CD4-positive, alpha-beta T cell treated with Interleukin-10 for 1 hour (primary cell): ENCODE data around the gene SLC2A3.
"Not testable (repeated sequence)": the region's sequence is repeated elsewhere in the genome, so short reads cannot be mapped to it uniquely, and the experiment has no call there.

Experiments used
- DNase-seq: peaks from one replicate; pipeline ENCODE4 v3.0.0-alpha.2; 2020

SLC2A3 gene

DNA sequence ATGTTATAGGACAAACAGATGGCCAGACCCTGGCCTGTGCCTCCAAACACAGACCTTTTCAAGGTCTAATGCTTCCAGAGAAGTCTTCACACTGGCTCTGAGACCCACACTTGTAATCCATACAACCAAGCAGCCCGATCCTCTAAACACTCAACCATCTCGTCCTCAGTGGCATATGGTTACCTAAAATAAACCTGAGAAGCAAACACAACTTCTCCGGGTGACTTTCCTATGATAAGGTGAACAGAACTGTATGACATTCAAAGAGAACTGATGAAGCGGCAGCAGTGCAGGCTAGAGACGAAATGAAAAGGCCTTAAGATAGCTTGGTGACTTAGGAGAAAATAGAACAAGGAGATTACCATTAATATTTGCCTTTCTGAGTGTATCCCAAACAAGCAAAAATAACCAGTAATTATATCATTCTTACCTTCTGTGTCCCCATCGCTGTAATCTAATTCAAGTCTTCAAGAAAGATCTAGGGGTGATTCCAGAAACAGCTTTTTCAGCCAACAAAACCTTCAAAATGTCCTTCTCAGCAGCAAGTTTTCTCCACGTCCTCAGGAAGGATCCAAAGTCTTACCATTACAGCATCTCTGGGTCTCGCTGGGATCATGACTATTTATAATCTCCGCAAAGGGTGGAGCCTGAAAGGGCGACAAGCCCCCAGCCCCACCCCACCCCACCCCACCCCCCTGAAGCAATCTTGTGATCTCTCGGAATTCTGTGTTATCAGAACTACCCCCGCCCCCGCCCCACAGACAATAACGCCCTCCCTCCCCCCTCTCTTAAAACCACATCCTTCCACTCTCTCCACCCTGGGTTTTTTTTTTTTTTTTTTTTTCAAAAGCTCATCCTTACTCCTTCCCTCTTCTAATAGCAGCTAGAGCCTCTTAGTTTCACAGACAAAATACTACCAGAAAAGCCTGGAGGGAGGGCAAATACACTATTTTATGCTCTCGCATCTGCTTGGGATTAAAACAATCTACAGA, at the start of gene SLC2A3:
Gene SLC2A3 (minus strand): TSS at position 598 of the 992 bp plus-strand sequence. CDS start 153 bp downstream, at position 445.
- peak; percentile 96 for DNase-seq

DNA sequence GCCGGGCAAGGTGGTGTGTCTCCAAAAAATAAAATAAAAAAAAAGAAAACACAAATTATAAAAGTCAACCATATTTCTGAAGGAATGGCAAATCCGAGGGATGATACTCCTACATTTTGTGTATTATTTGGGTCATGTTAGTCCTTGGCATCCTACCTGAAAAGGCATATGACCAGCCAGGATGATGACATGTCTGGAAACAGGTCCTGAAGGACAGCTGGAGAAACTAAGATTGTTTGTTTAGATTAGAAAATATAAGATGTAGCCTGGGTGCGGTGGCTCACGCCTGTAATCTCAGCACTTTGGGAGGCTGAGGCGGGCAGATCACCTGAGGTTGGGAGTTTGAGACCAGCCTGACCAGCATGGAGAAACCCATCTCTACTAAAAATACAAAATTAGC, 48.9 kb upstream of the SLC2A3 start:
- no peak for DNase-seq

GRCh38 chr12:7983460-7983859, 47.5 kb upstream of the SLC2A3 start:
- not testable (repeated sequence) for DNase-seq

DNA sequence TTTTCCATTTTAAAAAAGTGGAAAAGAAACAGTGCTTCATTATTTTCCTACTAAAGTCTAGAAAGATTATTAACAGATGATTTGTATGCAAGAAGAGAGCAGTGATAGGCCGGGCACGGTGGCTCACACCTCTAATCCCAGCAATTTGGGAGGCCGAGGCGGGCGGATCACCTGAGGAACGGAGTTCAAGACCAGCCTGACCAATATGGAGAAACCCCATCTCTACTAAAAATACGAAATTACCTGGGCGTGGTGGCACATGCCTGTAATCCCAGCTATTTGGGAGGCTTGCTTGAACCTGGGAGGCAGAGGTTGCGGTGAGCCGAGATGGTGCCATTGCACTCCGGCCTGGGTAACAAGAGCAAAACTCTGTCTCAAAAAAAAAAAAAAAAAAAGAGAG, 47.0 kb upstream of the SLC2A3 start:
- not testable (repeated sequence) for DNase-seq

GRCh38 chr12:7982332-7982735, 46.3 kb upstream of the SLC2A3 start:
- DNase-seq: not testable (repeated sequence)

- no peak for DNase-seq
These were observed 45.5 kb upstream of the SLC2A3 start for GRCh38 chr12:7981446-7981845.

DNA sequence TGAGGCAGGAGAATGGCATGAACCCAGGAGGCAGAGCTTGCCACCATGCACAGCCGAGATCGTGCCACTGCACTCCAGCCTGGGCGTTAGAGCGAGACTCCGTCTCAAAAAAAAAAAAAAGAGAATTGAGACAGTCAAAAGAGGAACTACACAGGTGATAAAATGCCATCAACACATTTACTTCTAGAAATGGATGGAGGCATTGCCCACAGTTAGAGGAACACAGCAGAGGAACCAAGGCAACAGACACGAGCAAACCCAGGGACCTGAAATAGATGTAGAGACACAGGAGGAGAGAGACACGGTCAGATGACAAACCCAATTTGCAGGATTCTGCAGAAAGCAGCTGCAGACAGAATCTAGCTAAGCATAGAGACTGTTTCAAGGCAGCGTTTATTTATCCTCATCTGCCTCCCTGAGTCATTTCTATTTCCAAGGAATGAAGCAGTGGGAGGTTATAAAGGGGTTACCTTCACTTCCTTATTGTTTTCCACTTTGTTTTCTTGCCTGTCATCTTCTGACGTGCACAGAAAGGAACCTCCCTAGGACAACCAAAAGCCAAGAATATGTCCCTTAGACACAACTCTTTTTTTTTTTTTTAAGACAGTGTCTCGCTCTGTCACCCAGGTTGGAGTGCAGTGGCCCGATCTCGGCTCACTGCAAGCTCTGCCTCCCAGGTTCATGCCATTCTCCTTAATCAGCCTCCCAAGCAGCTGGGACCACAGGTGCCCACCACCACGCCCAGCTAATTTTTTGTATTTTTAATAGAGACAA, 41.6 kb upstream of the SLC2A3 start:
- DNase-seq: not testable (repeated sequence)

- DNase-seq: no peak
These were observed 37.5 kb upstream of the SLC2A3 start for GRCh38 chr12:7973457-7973825.

- no peak for DNase-seq
These were observed 36.9 kb upstream of the SLC2A3 start for GRCh38 chr12:7972734-7973456.

DNA sequence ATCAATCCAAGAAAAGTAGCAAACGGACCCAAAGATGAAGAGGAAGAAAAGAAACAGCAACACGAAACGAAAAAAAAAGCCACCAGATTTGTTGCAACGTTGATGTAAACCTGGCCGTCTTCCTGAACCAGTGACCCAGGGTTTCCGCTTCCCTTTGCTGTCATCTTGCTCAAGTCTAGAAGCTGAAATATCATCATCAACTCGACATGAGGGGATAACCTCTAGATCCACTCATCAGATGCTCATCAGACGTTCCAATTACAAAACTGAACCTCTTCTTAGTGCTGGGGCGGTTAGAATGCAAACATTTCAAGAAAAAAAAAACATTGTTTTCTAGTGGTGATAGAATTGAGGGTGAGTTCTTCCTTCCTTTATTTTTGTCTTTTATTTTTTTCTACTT, 36.3 kb upstream of the SLC2A3 start:
- not testable (repeated sequence) for DNase-seq

- DNase-seq: not testable (repeated sequence)
These were observed 35.8 kb upstream of the SLC2A3 start for GRCh38 chr12:7971765-7972164.

- peak; percentile 86 for DNase-seq
These were observed 34.7 kb upstream of the SLC2A3 start for GRCh38 chr12:7970475-7971252.

DNA sequence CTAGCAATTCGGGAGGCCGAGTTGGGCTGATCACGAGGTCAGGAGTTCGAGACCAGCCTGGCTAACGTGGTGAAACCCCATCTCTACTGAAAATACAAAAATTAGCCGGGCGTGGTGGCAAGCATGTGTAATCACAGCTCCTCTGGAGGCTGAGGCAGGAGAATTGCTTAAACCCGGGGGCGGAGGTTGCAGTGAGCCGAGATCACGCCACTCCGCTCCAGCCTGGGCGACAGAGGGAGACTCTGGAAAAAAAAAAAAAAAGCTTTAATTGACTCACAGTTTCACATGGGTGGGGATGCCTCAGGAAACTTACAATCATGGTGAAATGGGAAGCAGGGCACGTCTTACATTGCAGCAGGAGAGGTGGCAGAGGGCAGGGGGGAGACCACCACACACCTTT, 30.6 kb upstream of the SLC2A3 start:
- no peak for DNase-seq

DNA sequence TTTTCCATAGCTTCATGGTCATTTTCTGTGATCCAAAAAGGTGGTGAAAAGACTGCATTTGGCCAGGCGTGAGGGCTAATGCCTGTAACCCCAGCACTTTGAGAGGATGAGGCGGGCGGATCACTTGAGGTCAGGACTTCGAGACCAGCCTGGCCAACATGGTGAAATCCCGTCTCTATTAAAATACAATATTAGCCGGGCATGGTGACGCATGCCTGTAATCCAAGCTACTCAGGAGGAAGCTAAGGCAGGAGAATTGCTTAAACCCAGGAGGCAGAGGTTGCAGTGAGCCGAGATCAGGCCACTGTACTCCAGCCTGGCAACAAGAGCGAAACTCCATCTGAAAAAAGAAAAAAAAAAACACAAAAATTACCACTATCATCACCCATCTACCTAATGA, 28.7 kb upstream of the SLC2A3 start:
- not testable (repeated sequence) for DNase-seq

DNA sequence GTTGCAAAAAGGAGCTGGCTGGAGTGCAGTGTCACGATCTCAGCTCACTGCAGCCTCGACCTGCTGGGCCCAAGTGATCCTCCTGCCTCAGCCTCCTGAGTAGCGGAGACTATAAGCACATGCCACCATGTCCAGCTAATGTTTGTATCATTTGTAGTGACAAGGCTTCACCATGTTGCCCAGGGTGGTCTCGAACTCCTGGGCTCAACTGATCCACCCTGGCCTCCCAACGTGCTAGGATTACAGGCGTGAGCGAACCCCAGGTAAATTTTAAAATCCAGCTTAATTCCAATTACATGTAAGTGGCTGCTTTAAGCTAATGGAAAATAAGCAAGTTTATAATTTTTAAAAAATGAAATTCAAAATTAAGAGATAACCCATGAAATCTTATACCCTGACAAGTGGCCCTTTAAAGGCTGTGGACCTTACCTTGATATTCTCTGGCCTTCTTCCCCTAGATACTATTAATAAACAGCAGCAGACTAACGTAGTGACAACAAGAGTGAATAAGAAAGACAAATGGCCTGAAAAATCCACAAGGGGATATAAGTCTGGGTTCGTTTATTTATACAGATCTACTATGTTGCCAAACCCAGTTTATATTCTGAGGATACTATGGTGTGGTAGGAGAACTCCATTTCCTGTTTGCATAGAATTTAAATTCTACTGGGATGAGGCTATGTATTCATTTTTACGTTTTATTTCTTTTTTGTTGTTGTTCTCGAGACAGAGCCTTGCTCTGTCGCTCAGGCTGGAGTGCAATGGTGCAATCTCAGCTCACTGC, 25.6 kb upstream of the SLC2A3 start:
- no peak for DNase-seq

DNA sequence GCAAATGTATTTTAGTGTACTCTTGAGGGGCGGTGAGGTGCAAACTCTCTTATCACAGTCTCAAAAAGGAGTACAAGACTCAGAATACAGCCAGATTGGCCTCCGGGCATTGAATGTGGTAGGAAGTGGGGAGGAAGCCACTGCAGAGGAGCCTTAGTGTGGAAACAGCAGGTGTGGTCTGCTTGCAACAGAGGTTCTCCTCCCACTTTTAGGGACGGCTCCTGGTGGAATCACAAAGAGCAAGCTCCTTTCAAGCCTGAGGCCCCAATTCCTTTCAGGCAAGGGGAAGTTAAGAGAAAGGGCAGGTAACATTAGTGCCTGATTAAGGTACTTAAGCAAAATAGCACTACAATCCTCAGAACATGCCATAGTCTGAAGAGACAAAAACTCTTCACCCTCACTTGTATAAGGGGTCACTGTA, 23.7 kb upstream of the SLC2A3 start:
- peak; percentile 66 for DNase-seq

- DNase-seq: no peak
These were observed 23.3 kb upstream of the SLC2A3 start for GRCh38 chr12:7959278-7959677.

- not testable (repeated sequence) for DNase-seq
These were observed 18.9 kb upstream of the SLC2A3 start for GRCh38 chr12:7954877-7955276.

GRCh38 chr12:7954418-7954817, 18.4 kb upstream of the SLC2A3 start:
- not testable (repeated sequence) for DNase-seq

DNA sequence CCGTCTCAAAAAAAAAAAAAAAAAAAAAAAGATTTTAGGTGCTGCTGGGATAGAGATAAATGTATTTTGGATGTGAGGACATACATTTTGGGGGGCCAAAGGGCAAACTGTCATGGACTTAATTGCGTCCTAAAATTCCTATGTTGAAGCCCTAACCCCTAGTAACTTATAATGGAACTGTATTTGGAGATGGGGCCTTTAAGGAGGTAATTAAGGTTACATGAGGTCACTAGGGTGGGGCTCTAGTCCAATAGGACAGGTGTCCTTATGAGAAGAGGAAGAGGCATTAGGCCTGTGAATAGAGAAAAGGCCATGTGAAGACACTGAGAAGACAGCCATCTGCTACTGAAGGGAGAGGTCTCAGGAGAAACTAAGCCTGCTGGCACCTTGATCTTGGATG, 17.9 kb upstream of the SLC2A3 start:
- not testable (repeated sequence) for DNase-seq

DNA sequence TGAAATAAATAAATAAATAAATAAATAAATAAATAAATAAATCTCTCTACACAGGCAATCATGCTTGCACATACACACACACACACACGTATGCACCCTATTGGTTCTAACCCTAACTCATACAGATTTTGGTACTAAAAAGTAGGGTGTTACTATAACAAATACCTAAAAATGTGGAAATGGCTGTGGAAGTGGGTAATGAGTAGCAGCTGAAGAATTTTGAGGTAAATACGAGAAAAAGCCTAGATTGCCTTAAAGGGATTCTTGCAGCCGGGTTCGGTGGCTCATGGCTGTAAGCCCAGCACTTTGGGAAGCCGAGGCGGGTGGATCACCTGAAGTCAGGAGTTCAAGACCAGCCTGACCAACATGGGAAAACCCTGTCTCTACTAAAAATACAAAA, 15.7 kb upstream of the SLC2A3 start:
- no peak for DNase-seq
